ENCODE results near the gene COLEC12. TPM values are rescaled to one million over a fixed set of nuclear protein-coding genes. Genes with fewer than 3 reads are reported as not detected.

Gene COLEC12
- total and polyA plus RNA-seq, 2 donors (not counting 3 experiments of a cell fraction or from before 2014, with no cell fraction given) = 8.0 to 17.1 TPM

DNA sequence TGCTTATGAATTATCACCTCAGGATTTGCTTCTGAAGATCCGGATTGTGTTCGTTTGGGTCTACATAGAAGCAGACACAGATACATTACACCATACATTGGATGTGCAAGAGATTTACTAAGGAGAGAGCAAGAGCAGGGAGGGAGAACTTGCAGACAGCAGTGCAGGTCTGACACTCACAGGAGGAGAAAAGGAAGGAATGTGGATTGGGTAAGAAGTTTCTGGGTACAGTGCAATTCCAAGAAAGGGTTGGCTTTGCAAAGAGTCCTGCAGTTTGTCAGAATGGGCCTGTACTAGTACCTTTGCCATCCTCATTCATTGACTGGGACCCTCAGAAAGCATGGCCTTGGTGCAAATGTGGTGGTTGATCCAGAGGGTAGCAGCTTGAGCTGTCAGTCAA is 227.9 kb downstream of the COLEC12 start:
- intact Hi-C loops (cut with micrococcal nuclease) = no loop called here
- DNase-seq (ENCODE audit: low read depth, low spot score) (no peak), FAIRE-seq (no peak)
- H3K4me3 ChIP-seq (replicated peaks in 1 of 3; ENCODE audit: insufficient read depth in 1 of 3, low read depth in 1 of 3, low read length in 3 of 3) = no peak overlapping the region
- no peaks in the 10 kb centered on the region for H3K36me3 ChIP-seq (ENCODE audit: control insufficient read depth in 2 of 2, extremely low read depth in 1 of 2, insufficient read depth in 2 of 2, low read length in 2 of 2)
- no peak overlapping the region for H3K4me2 ChIP-seq (ENCODE audit: insufficient read depth, low read length)
- no peak overlapping the region for H3K27ac ChIP-seq (ENCODE audit: insufficient read depth, low read depth, low read length)
- dilution Hi-C loops (cut with MboI; ENCODE audit: extremely low pct_ligation_motif_present, low sequenced_read_pairs) = no loop called here
- H3K27me3 ChIP-seq (ENCODE audit: control insufficient read depth in 2 of 2, insufficient read depth in 2 of 2, low read length in 2 of 2) = no peaks in the 10 kb centered on the region
- POLR2A ChIA-PET = no interaction called here
- CTCF ChIA-PET = interaction anchor here (1.0 to 1.6 kb wide), 2 partner anchors 10 to 21 kb away, joined by 3 to 5 read pairs; no protein-coding TSS in a partner anchor
- BruUV-seq (replicated peaks) = no TSS peak
- H3K79me2 ChIP-seq (ENCODE audit: control insufficient read depth, insufficient read depth, low read length) = peaks cover under 1% of the 10 kb centered on the region
- H2AFZ ChIP-seq (ENCODE audit: low read depth, low read length) = no peak overlapping the region
- no peak for TF ChIP-seq CTCF (IDR thresholded peaks at IDR 0.05; ENCODE audit: extremely low read depth in 1 of 2, insufficient read depth in 1 of 2, low read depth in 1 of 2, low read length in 2 of 2)
- TF ChIP-seq FOS (IDR thresholded peaks at IDR 0.05; ENCODE audit: borderline replicate concordance, insufficient read depth, low read length) = no peak
- no peak for TF ChIP-seq EZH2 (IDR thresholded peaks at IDR 0.05; ENCODE audit: borderline replicate concordance, low read depth, low read length, severe bottlenecking)
- no peak for TF ChIP-seq JUN (IDR thresholded peaks at IDR 0.05; ENCODE audit: borderline replicate concordance, insufficient read depth, insufficient read length, low read depth)
- TF ChIP-seq MYC (IDR thresholded peaks at IDR 0.05; ENCODE audit: low read depth, low read length) = no peak
- TF ChIP-seq POLR2AphosphoS5 (IDR thresholded peaks at IDR 0.05; ENCODE audit: insufficient read depth, low read depth, low read length) = no peak
- TF ChIP-seq POLR2A (IDR thresholded peaks at IDR 0.05; ENCODE audit: low read depth, low read length) = no peak
- TF ChIP-seq, protein P1, sequence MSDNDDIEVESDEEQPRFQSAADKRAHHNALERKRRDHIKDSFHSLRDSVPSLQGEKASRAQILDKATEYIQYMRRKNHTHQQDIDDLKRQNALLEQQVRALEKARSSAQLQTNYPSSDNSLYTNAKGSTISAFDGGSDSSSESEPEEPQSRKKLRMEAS (IDR thresholded peaks at IDR 0.05; ENCODE audit: insufficient read depth, insufficient read length) = no peak
- TF ChIP-seq GATA2 (IDR thresholded peaks at IDR 0.05; ENCODE audit: insufficient read depth, insufficient read length, low read depth, low read length) = no peak
- H3K9me1 ChIP-seq (replicated peaks; ENCODE audit: control insufficient read depth, extremely low read depth, insufficient read depth, low read length) = no peaks in the 10 kb centered on the region
- H3K9ac ChIP-seq (replicated peaks; ENCODE audit: extremely low read depth, insufficient read depth, low read length) = no peak overlapping the region
- H3K9me3 ChIP-seq (replicated peaks; ENCODE audit: control insufficient read depth, insufficient read depth, low read length) = no peaks in the 10 kb centered on the region
- peaks cover 6% of the 10 kb centered on the region for H3K4me1 ChIP-seq (ENCODE audit: control insufficient read depth, extremely low read depth, insufficient read depth, low read length)
- no peaks in the 10 kb centered on the region for H4K20me1 ChIP-seq (replicated peaks; ENCODE audit: control insufficient read depth, extremely low read depth, insufficient read depth, low read length)
